HepG2 (cell line): ENCODE data around the gene UBR7. TPM values are rescaled to one million over a fixed set of nuclear protein-coding genes. Genes with fewer than 3 reads are reported as not detected.

ENCODE experiments used
- ARNT2 ChIP-seq: sonication (generic); formaldehyde crosslinking; IDR thresholded peaks from 2 replicates; pipeline ENCODE4 v1.8.0; 2022; ENCODE audit warnings: mild to moderate bottlenecking, low read depth, missing genetic modification reagents, moderate library complexity
- BRD4 ChIP-seq: sonication (generic); formaldehyde crosslinking; IDR thresholded peaks from 2 replicates; pipeline ENCODE4 v1.4.0; 2020; ENCODE audit warnings: missing genetic modification reagents
- CBFB ChIP-seq: sonication (generic); formaldehyde crosslinking; IDR thresholded peaks from 2 replicates; pipeline ENCODE4 v1.4.0; 2020; ENCODE audit warnings: missing genetic modification reagents
- CENPT ChIP-seq: sonication (generic); formaldehyde crosslinking; IDR thresholded peaks from 2 replicates; pipeline ENCODE4 v1.8.0; 2022; ENCODE audit warnings: low read depth, mild to moderate bottlenecking, moderate library complexity, missing genetic modification reagents
- DNMT3B ChIP-seq: conservative IDR thresholded peaks from 2 replicates; pipeline ENCODE4 v1.6.1; 2016; ENCODE audit warnings: missing biosample characterization, control low read depth
- EEA1 ChIP-seq: sonication (generic); formaldehyde crosslinking; IDR thresholded peaks from 2 replicates; pipeline ENCODE4 v1.5.1; 2020; ENCODE audit warnings: mild to moderate bottlenecking, missing genetic modification reagents, borderline replicate concordance
- ELF4 ChIP-seq: sonication (generic); formaldehyde crosslinking; IDR thresholded peaks from 2 replicates; pipeline ENCODE4 v1.5.0; 2020; ENCODE audit warnings: missing genetic modification reagents, mild to moderate bottlenecking, moderate library complexity, borderline replicate concordance
- JDP2 ChIP-seq: sonication (generic); formaldehyde crosslinking; IDR thresholded peaks from 2 replicates; pipeline ENCODE4 v1.8.1; 2022; ENCODE audit warnings: missing genetic modification reagents, borderline replicate concordance
- KDM2A ChIP-seq: sonication (generic); formaldehyde crosslinking; IDR thresholded peaks from 2 replicates; pipeline ENCODE4 v1.4.0; 2020; ENCODE audit warnings: low read depth, missing genetic modification reagents, borderline replicate concordance
- NFE2L2 ChIP-seq: fragments of 150-350 bp; IDR thresholded peaks from 2 replicates; pipeline ENCODE4 v1.6.1; 2014; ENCODE audit warnings: low read length
- RAD51 ChIP-seq: fragments of 450-650 bp; IDR thresholded peaks from 2 replicates; pipeline ENCODE4 v1.6.1; 2016; ENCODE audit warnings: borderline replicate concordance
- SALL1 ChIP-seq: sonication (generic); formaldehyde crosslinking; IDR thresholded peaks from 2 replicates; pipeline ENCODE4 v1.8.0; 2022; ENCODE audit warnings: mild to moderate bottlenecking, missing genetic modification reagents
- SCMH1 ChIP-seq: sonication (generic); formaldehyde crosslinking; IDR thresholded peaks from 2 replicates; pipeline ENCODE4 v1.9.0; 2021; ENCODE audit warnings: missing genetic modification reagents, mild to moderate bottlenecking, borderline replicate concordance
- THAP9 ChIP-seq: sonication (generic); formaldehyde crosslinking; IDR thresholded peaks from 2 replicates; pipeline ENCODE4; 2020; ENCODE audit warnings: missing genetic modification reagents, mild to moderate bottlenecking, borderline replicate concordance
- ZBTB3 ChIP-seq: sonication (generic); formaldehyde crosslinking; IDR thresholded peaks from 2 replicates; pipeline ENCODE4 v1.4.0; 2020; ENCODE audit warnings: low read depth, mild to moderate bottlenecking, moderate library complexity, missing genetic modification reagents, borderline replicate concordance
- ZFP36 ChIP-seq: fragments of 150-350 bp; IDR thresholded peaks from 2 replicates; pipeline ENCODE4 v1.6.1; 2018; ENCODE audit warnings: borderline replicate concordance, low read length, low read depth; ENCODE audit not compliant: partially characterized antibody
- ZNF513 ChIP-seq: sonication (generic); formaldehyde crosslinking; conservative IDR thresholded peaks from 2 replicates; pipeline ENCODE4 v1.5.0; 2020; ENCODE audit warnings: missing genetic modification reagents
- ZNF543 ChIP-seq: sonication (generic); formaldehyde crosslinking; IDR thresholded peaks from 2 replicates; pipeline ENCODE4 v1.4.0; 2020; ENCODE audit warnings: mild to moderate bottlenecking, missing genetic modification reagents
- ZSCAN29 ChIP-seq: sonication (generic); formaldehyde crosslinking; conservative IDR thresholded peaks from 2 replicates; pipeline ENCODE4 v1.4.0; 2020; ENCODE audit warnings: mild to moderate bottlenecking, missing genetic modification reagents
- polyA plus RNA-seq, 8 experiments: library from polyadenylated mRNA; depleted of rRNA in 3 of 8; stranded (reverse) in 7 of 8; unstranded in 1 of 8; fragments of >200 nt; fragmentation: Illumina TruSeq in 4 of 8; extraction: Trizol in 4 of 8; gene quantifications; 2 replicates each; pipeline versions ENCODE4 v1.2.1 to v1.2.3, GENCODE V29; 2011 to 2016; ENCODE audit warnings: low read depth in 4 of 8, missing spikeins in 1 of 8, mixed read lengths in 1 of 8; ENCODE audit not compliant: insufficient read depth in 1 of 8
- total RNA-seq, 5 experiments: library from RNA; depleted of rRNA; stranded (reverse); fragments of >200 nt; fragmentation: Illumina TruSeq; extraction: Trizol; gene quantifications; 2 replicates each; pipeline ENCODE4 v1.2.3, GENCODE V29; 2016; ENCODE audit warnings: low read depth in 1 of 5
- TF ChIP-seq, protein P1 (sequence below): sonication (generic); formaldehyde crosslinking; conservative IDR thresholded peaks from 2 replicates; pipeline ENCODE4 v1.8.0; 2022; ENCODE audit warnings: mild to moderate bottlenecking, moderate library complexity, missing genetic modification reagents
- TF ChIP-seq, protein P2 (sequence below): sonication (generic); formaldehyde crosslinking; IDR thresholded peaks from 2 replicates; pipeline ENCODE4 v1.4.0; 2020; ENCODE audit warnings: missing genetic modification reagents

Gene UBR7
- total and polyA plus RNA-seq, 2 of the 13 experiments (the other 11 are each of a cell fraction or from before 2014, with no cell fraction given) = 11.0 to 19.7 TPM

- TF ChIP-seq THAP9 (peak; percentile 42; the same call in 1 of the 2 replicates), NFE2L2 (no peak), ELF4 (CRISPR knock-in tag) (no peak), SCMH1 (no peak), ZFP36 (no peak), CENPT (CRISPR knock-in tag) (no peak), EEA1 (0 out of 2 replicates have a peak, but pooled peaks have one; percentile 24), ZNF513 (CRISPR knock-in tag) (0 out of 2 replicates have a peak, but pooled peaks have one; percentile 66), RAD51 (no peak), ZSCAN29 (CRISPR knock-in tag) (peak; percentile 81; the same call in 1 of the 2 replicates), DNMT3B (CRISPR knock-in tag) (no peak), ZBTB3 (no peak), BRD4 (CRISPR knock-in tag) (peak; percentile 84; the same call in 1 of the 2 replicates), ARNT2 (CRISPR knock-in tag) (peak; percentile 52), KDM2A (CRISPR knock-in tag) (peak; percentile 59; the same call in 1 of the 2 replicates), ZNF543 (peak; percentile 89), SALL1 (CRISPR knock-in tag) (peak; percentile 79; the same call in 1 of the 2 replicates), CBFB (CRISPR knock-in tag) (no peak; the same call in 1 of the 2 replicates), JDP2 (CRISPR knock-in tag) (no peak)
- TF ChIP-seq, protein P1, sequence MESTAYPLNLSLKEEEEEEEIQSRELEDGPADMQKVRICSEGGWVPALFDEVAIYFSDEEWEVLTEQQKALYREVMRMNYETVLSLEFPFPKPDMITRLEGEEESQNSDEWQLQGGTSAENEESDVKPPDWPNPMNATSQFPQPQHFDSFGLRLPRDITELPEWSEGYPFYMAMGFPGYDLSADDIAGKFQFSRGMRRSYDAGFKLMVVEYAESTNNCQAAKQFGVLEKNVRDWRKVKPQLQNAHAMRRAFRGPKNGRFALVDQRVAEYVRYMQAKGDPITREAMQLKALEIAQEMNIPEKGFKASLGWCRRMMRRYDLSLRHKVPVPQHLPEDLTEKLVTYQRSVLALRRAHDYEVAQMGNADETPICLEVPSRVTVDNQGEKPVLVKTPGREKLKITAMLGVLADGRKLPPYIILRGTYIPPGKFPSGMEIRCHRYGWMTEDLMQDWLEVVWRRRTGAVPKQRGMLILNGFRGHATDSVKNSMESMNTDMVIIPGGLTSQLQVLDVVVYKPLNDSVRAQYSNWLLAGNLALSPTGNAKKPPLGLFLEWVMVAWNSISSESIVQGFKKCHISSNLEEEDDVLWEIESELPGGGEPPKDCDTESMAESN (CRISPR knock-in tag) = peak; percentile 81
- TF ChIP-seq, protein P2, sequence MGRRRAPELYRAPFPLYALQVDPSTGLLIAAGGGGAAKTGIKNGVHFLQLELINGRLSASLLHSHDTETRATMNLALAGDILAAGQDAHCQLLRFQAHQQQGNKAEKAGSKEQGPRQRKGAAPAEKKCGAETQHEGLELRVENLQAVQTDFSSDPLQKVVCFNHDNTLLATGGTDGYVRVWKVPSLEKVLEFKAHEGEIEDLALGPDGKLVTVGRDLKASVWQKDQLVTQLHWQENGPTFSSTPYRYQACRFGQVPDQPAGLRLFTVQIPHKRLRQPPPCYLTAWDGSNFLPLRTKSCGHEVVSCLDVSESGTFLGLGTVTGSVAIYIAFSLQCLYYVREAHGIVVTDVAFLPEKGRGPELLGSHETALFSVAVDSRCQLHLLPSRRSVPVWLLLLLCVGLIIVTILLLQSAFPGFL (CRISPR knock-in tag) = no peak
Measured at GRCh38 chr14:93184391-93185348, 22.4 kb upstream of the UBR7 start, which contains the start of the genes LYSET and MOAP1 (continued).
